Keratinocyte (primary cell): Measurements from ENCODE around the gene PCTP. TPM values are rescaled to one million over a fixed set of nuclear protein-coding genes. Genes with fewer than 3 reads are reported as not detected.

Experiments used
- DNase-seq: peaks from one replicate; pipeline ENCODE4 v3.0.0-alpha.2; 2011; ENCODE audit warnings: low read depth, missing footprints, low spot score
- FAIRE-seq: peaks from 2 replicates; lab custom pipeline; 2011; peaks lifted over from hg19 to GRCh38; lab: Jason Lieb, UNC
- H2AFZ ChIP-seq: 2 replicates; pipeline ENCODE4 v1.6.0; 2012; ENCODE audit warnings: low read length, control low read depth, inconsistent platforms; ENCODE audit not compliant: control insufficient read depth
- H3K27ac ChIP-seq: 2 replicates; pipeline ENCODE4 v1.5.1; 2011; ENCODE audit warnings: low read length; ENCODE audit not compliant: control insufficient read depth, insufficient read depth
- H3K27me3 ChIP-seq: 3 replicates; pipeline ENCODE4 v1.6.0; 2011; ENCODE audit warnings: low read length; ENCODE audit not compliant: control insufficient read depth, insufficient read depth; ENCODE audit errors: extremely low read depth
- H3K36me3 ChIP-seq, 2 experiments: 2 replicates in 1 of 2; 3 replicates in 1 of 2; pipeline ENCODE4 v1.5.1; 2011; ENCODE audit warnings: low read length in 2 of 2, mild to moderate bottlenecking in 1 of 2; ENCODE audit not compliant: control insufficient read depth in 2 of 2, insufficient read depth in 2 of 2; ENCODE audit errors: extremely low read depth in 1 of 2
- H3K4me1 ChIP-seq: 3 replicates; pipeline ENCODE4 v1.5.1; 2011; ENCODE audit warnings: low read length; ENCODE audit not compliant: control insufficient read depth, insufficient read depth; ENCODE audit errors: extremely low read depth
- H3K4me2 ChIP-seq: 3 replicates; pipeline ENCODE4 v1.6.0; 2011; ENCODE audit warnings: low read depth, low read length; ENCODE audit not compliant: control insufficient read depth, insufficient read depth; ENCODE audit errors: extremely low read depth
- H3K4me3 ChIP-seq, 3 experiments: fragments of 200-600 bp in 1 of 3; sonication (generic) in 1 of 3; 2 replicates in 2 of 3; 3 replicates in 1 of 3; pipeline ENCODE4 v1.5.1; 2011 to 2016; ENCODE audit warnings: low read length in 3 of 3, mild to moderate bottlenecking in 3 of 3, control low read depth in 2 of 3, inconsistent platforms in 1 of 3, low read depth in 1 of 3, mixed read lengths in 1 of 3, mixed run types in 1 of 3, moderate library complexity in 1 of 3; ENCODE audit not compliant: control insufficient read depth in 2 of 3, insufficient read depth in 2 of 3; ENCODE audit errors: extremely low read depth in 1 of 3
- H3K79me2 ChIP-seq: 2 replicates; pipeline ENCODE4 v1.6.0; 2012; ENCODE audit warnings: low read length; ENCODE audit not compliant: control insufficient read depth, insufficient read depth
- H3K9ac ChIP-seq: 3 replicates; pipeline ENCODE4 v1.6.0; 2011; ENCODE audit warnings: low read length; ENCODE audit not compliant: control insufficient read depth, insufficient read depth; ENCODE audit errors: extremely low read depth
- H3K9me1 ChIP-seq: 3 replicates; pipeline ENCODE4 v1.6.0; 2011; ENCODE audit warnings: low read length; ENCODE audit not compliant: control insufficient read depth, insufficient read depth; ENCODE audit errors: extremely low read depth
- H3K9me3 ChIP-seq: 2 replicates; pipeline ENCODE4 v1.5.1; 2012; ENCODE audit warnings: low read depth, low read length; ENCODE audit not compliant: control insufficient read depth
- H4K20me1 ChIP-seq: 3 replicates; pipeline ENCODE4 v1.6.0; 2011; ENCODE audit warnings: low read length; ENCODE audit not compliant: control insufficient read depth, insufficient read depth; ENCODE audit errors: extremely low read depth
- CTCF ChIP-seq, 3 experiments: IDR thresholded peaks in 1 of 3; conservative IDR thresholded peaks in 1 of 3; optimal IDR thresholded peaks in 1 of 3; 2 replicates in 2 of 3; 3 replicates in 1 of 3; pipeline versions ENCODE3 to v1.5.1; 2011; ENCODE audit warnings: low read length in 3 of 3, mild to moderate bottlenecking in 3 of 3, moderate library complexity in 2 of 3, control low read depth in 1 of 3, inconsistent platforms in 1 of 3; ENCODE audit not compliant: insufficient read depth in 2 of 3; ENCODE audit errors: extremely low read depth in 1 of 3
- EZH2 ChIP-seq: IDR thresholded peaks from one replicate; pipeline ENCODE4 v1.6.1; 2012; ENCODE audit warnings: inconsistent platforms, mild to moderate bottlenecking, low read length, moderate library complexity
- dilution Hi-C: fragments of 300-500 bp; cut with MboI; formaldehyde crosslinking; loops from one replicate; pipeline ENCODE4 v1.7.0; 2020; ENCODE audit warnings: low sequenced_read_pairs; ENCODE audit not compliant: extremely low pct_ligation_motif_present
- polyA plus RNA-seq, 5 experiments: library from polyadenylated mRNA; depleted of rRNA in 3 of 5; stranded (reverse) in 3 of 5; stranded (forward) in 1 of 5; unstranded in 1 of 5; fragments of >200 nt; gene quantifications; 1 replicate in 1 of 5; 2 replicates in 3 of 5; 3 replicates in 1 of 5; pipeline versions ENCODE4 v1.2.1 to v1.2.3, GENCODE V29; 2011 to 2012; ENCODE audit warnings: missing spikeins in 2 of 5, low read depth in 1 of 5, low replicate concordance in 1 of 5

Gene PCTP
- polyA plus RNA-seq, 1 donor (not counting 4 experiments of a cell fraction or from before 2014, with no cell fraction given): 29.5 TPM

DNA sequence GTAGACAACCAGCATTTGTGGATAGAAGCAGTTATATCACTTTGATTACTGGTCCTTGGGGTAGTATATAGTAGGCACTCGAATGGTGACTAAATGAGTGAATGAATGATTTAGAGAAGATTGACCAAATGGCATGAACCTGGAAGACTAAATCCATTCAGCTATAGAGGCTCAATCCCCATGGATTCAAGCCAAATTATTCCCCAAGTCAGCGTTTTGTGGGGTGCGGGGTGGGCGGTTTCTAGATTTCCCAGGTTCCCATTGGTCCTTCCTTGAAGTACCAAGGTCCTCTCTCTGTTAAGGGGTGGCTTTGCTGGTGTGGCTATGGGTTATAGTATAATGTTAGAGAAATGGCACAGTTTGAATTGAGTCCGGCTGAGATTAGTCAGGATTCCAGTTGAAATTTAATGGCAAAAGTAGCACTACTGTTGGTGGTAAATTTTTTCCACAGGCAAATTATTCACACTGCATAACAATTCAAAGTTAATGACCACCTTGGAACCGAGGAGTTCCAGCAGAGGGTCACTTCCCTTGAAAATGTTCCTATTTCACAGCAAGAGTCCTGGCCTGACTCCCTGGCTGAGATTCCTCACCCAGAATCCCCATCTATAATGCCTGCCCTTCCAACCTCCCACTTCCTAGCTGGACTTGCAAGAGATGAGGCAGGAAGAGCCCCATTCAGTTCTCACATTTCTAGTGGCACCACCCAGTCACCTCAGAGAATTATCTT lies 27.7 kb downstream of the PCTP start:
- dilution Hi-C loops: no loop called here

GRCh38 chr17:55783684-55784245 lies 32.9 kb downstream of the PCTP start:
- DNase-seq: no peak
- Histone ChIP-seq H3K27ac (no peak overlapping the region), H3K9me3 (no peaks in the 10 kb centered on the region), H2AFZ (no peak overlapping the region), H3K9ac (no peak overlapping the region), H3K27me3 (no peaks in the 10 kb centered on the region), H3K79me2 (no peaks in the 10 kb centered on the region), H3K36me3 (no peaks in the 10 kb centered on the region), H3K4me3 (no peak overlapping the region), H4K20me1 (no peaks in the 10 kb centered on the region), H3K4me1 (no peaks in the 10 kb centered on the region), H3K9me1 (no peaks in the 10 kb centered on the region), H3K4me2 (no peak overlapping the region)
- no peak for TF ChIP-seq CTCF (optimal IDR thresholded peaks at IDR 0.05 in 1 of 3, IDR thresholded peaks at IDR 0.05 in 1 of 3, conservative IDR thresholded peaks at IDR 0.05 in 1 of 3; ENCODE audit: extremely low read depth in 1 of 3, insufficient read depth in 2 of 3, low read length in 3 of 3)
- TF ChIP-seq EZH2: no peak
- no peak for FAIRE-seq
- dilution Hi-C loops: no loop called here

More for the DNA sequence above, 27.7 kb downstream of the PCTP start:
- no peaks in the 10 kb centered on the region for H3K4me1 ChIP-seq
- no peak overlapping the region for H2AFZ ChIP-seq
- H3K9me1 ChIP-seq: no peaks in the 10 kb centered on the region
- H3K9me3 ChIP-seq: no peaks in the 10 kb centered on the region
- H4K20me1 ChIP-seq: no peaks in the 10 kb centered on the region
- TF ChIP-seq CTCF (optimal IDR thresholded peaks at IDR 0.05 in 1 of 3, IDR thresholded peaks at IDR 0.05 in 1 of 3, conservative IDR thresholded peaks at IDR 0.05 in 1 of 3; ENCODE audit: extremely low read depth in 1 of 3, insufficient read depth in 2 of 3, low read length in 3 of 3): no peak
- TF ChIP-seq EZH2: no peak
- DNase-seq (no peak), FAIRE-seq (no peak)
- H3K36me3 ChIP-seq: peaks cover 0 to 7% of the 10 kb centered on the region in 2 experiments
- H3K79me2 ChIP-seq: no peaks in the 10 kb centered on the region
- no peak overlapping the region for H3K4me3 ChIP-seq
- no peaks in the 10 kb centered on the region for H3K27me3 ChIP-seq
- no peak overlapping the region for H3K27ac ChIP-seq
- no peak overlapping the region for H3K9ac ChIP-seq
- H3K4me2 ChIP-seq: no peak overlapping the region
